Measurements from ENCODE around the gene CYP2A13. TPM values are rescaled to one million over a fixed set of nuclear protein-coding genes. Genes with fewer than 3 reads are reported as not detected.

The CYP2A13 gene, protein sequence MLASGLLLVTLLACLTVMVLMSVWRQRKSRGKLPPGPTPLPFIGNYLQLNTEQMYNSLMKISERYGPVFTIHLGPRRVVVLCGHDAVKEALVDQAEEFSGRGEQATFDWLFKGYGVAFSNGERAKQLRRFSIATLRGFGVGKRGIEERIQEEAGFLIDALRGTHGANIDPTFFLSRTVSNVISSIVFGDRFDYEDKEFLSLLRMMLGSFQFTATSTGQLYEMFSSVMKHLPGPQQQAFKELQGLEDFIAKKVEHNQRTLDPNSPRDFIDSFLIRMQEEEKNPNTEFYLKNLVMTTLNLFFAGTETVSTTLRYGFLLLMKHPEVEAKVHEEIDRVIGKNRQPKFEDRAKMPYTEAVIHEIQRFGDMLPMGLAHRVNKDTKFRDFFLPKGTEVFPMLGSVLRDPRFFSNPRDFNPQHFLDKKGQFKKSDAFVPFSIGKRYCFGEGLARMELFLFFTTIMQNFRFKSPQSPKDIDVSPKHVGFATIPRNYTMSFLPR
- total RNA-seq (2011; cell fraction: chromatin; rRNA removed; ENCODE audit: low replicate concordance), result not detected in 2 replicates
- total RNA-seq (2011; cell fraction: nucleolus; rRNA removed), result not detected in 2 replicates
- not detected in 2 replicates for total RNA-seq (2011; cell fraction: nucleoplasm; rRNA removed)
- total RNA-seq (2014; rRNA removed) (not detected in 2 replicates), total RNA-seq (2014; rRNA removed; fragmentation: Illumina TruSeq; extraction: Trizol) (not detected in 2 replicates), total RNA-seq (2015; rRNA removed; fragmentation: Illumina TruSeq; extraction: Trizol) (not detected in 2 replicates), total RNA-seq (2021) (not detected in 2 replicates), polyA plus RNA-seq (2011; rRNA removed) (not detected in 2 replicates), polyA plus RNA-seq (2014; fragmentation: Illumina TruSeq; extraction: Trizol) (not detected in 2 replicates), polyA plus RNA-seq (2014; fragmentation: Nextera tagmentation; extraction: Ambion mirVana) (not detected), polyA plus RNA-seq (2014; rRNA removed) (not detected in 2 replicates), polyA minus RNA-seq (2011; rRNA and poly(A)+ RNA removed) (not detected in 2 replicates), Bru-seq, nascent RNA (not detected), BruChase-seq, experiment 1, labeled RNA remaining after a 2-hour chase (not detected), BruChase-seq, experiment 2, labeled RNA remaining after a 6-hour chase (not detected)
- not detected in 2 replicates for polyA plus RNA-seq (2011; cell fraction: cytosol; rRNA removed)
- polyA plus RNA-seq (2011; cell fraction: nucleus; rRNA removed), result not detected in 2 replicates
- not detected in 2 replicates for polyA plus RNA-seq (2012)
- not detected in 2 replicates for polyA minus RNA-seq (2011; cell fraction: cytosol; rRNA and poly(A)+ RNA removed)
- not detected in 2 replicates for polyA minus RNA-seq (2011; cell fraction: nucleus; rRNA and poly(A)+ RNA removed)
- long read RNA-seq, experiment 1, result 0 reads
- long read RNA-seq, experiment 2, result 0 reads
- long read RNA-seq, experiment 3, result 0 reads

- FAIRE-seq (no peak), ATAC-seq (no peak), DNase-seq (ENCODE audit: extremely low read depth in 1 of 4, low spot score in 3 of 4) (no peak)
- Histone ChIP-seq H3K36me3 (ENCODE audit: control insufficient read depth, insufficient read depth, low read length) (no peaks in the 10 kb centered on the region), H4K20me1 (replicated peaks; ENCODE audit: control insufficient read depth, insufficient read depth, low read length) (no peaks in the 10 kb centered on the region), H3K4me1 (replicated peaks in 1 of 2; ENCODE audit: control insufficient read depth in 2 of 2, insufficient read depth in 2 of 2, low read length in 2 of 2) (no peaks in the 10 kb centered on the region), H3K4me3 (no peak within 1 kb of the TSS), H3K9ac (ENCODE audit: insufficient read depth in 1 of 2, low read depth in 2 of 2, low read length in 2 of 2) (no peak within 1 kb of the TSS), H3K27ac (ENCODE audit: extremely low read depth, low read depth, low read length) (no peak within 1 kb of the TSS), H3K9me1 (ENCODE audit: control insufficient read depth, insufficient read depth, low read length) (no peaks in the 10 kb centered on the region), H3K79me2 (ENCODE audit: control insufficient read depth, insufficient read depth, low read length) (no peaks in the 10 kb centered on the region), H3K4me2 (ENCODE audit: insufficient read depth, low read length) (no peak within 1 kb of the TSS), H2AFZ (ENCODE audit: low read depth, low read length) (no peak within 1 kb of the TSS), H3K27me3 (ENCODE audit: control insufficient read depth in 2 of 2, insufficient read depth in 2 of 2, low read length in 2 of 2) (peaks cover 0 to 51% of the 10 kb centered on the region in 2 experiments; a peak in 2 of 5 replicates), H3K9me3 (replicated peaks; ENCODE audit: control insufficient read depth, insufficient read depth, low read depth, low read length) (no peaks in the 10 kb centered on the region)
- WGBS (ENCODE audit: insufficient coverage, low coverage, missing lambda C conversion rate), result 6% methylated on average over 2 of the region's 2 CpGs
- in situ Hi-C loops (cut with MboI) (no loop called here), intact Hi-C loops (cut with micrococcal nuclease) (no loop called here)
- BruUV-seq (replicated peaks), result no TSS peak
- ChIA-PET CTCF (ENCODE audit: low intra/inter-chr PET ratio) (no interaction called here), POLR2A (interaction anchor here (0.7 kb wide), 1 partner anchor 361 kb away, joined by 3 read pairs; no protein-coding TSS in a partner anchor)
- TF ChIP-seq CTBP1 (IDR thresholded peaks at IDR 0.05; ENCODE audit: borderline replicate concordance) (no peak), BHLHE40 (IDR thresholded peaks at IDR 0.05; ENCODE audit: low read length) (no peak), ATF1 (CRISPR knock-in tag; IDR thresholded peaks at IDR 0.05) (no peak), ATF1 (tag; IDR thresholded peaks at IDR 0.05) (no peak), RERE (CRISPR knock-in tag; IDR thresholded peaks at IDR 0.05; ENCODE audit: borderline replicate concordance) (no peak), ZNF707 (CRISPR knock-in tag; conservative IDR thresholded peaks at IDR 0.05) (no peak), KLF10 (CRISPR knock-in tag; IDR thresholded peaks at IDR 0.05) (no peak), SRSF3 (IDR thresholded peaks at IDR 0.05; ENCODE audit: insufficient read depth, low read length) (no peak), XRCC5 (IDR thresholded peaks at IDR 0.05; ENCODE audit: low read depth, low read length) (no peak)
- TF ChIP-seq, protein P1, sequence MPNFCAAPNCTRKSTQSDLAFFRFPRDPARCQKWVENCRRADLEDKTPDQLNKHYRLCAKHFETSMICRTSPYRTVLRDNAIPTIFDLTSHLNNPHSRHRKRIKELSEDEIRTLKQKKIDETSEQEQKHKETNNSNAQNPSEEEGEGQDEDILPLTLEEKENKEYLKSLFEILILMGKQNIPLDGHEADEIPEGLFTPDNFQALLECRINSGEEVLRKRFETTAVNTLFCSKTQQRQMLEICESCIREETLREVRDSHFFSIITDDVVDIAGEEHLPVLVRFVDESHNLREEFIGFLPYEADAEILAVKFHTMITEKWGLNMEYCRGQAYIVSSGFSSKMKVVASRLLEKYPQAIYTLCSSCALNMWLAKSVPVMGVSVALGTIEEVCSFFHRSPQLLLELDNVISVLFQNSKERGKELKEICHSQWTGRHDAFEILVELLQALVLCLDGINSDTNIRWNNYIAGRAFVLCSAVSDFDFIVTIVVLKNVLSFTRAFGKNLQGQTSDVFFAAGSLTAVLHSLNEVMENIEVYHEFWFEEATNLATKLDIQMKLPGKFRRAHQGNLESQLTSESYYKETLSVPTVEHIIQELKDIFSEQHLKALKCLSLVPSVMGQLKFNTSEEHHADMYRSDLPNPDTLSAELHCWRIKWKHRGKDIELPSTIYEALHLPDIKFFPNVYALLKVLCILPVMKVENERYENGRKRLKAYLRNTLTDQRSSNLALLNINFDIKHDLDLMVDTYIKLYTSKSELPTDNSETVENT (CRISPR knock-in tag; IDR thresholded peaks at IDR 0.05), result no peak
These were observed at the start of gene CYP2A13 for GRCh38 chr19:41088151-41088550. Gene CYP2A13 (plus strand): TSS chr19:41088451. CDS start chr19:41088472, 21 bp downstream.
